ENCODE results near the gene COX6A2. TPM values are rescaled to one million over a fixed set of nuclear protein-coding genes. Genes with fewer than 3 reads are reported as not detected.

Gene COX6A2
- total RNA-seq, 6 experiments from 2014 or later = not detected

DNA sequence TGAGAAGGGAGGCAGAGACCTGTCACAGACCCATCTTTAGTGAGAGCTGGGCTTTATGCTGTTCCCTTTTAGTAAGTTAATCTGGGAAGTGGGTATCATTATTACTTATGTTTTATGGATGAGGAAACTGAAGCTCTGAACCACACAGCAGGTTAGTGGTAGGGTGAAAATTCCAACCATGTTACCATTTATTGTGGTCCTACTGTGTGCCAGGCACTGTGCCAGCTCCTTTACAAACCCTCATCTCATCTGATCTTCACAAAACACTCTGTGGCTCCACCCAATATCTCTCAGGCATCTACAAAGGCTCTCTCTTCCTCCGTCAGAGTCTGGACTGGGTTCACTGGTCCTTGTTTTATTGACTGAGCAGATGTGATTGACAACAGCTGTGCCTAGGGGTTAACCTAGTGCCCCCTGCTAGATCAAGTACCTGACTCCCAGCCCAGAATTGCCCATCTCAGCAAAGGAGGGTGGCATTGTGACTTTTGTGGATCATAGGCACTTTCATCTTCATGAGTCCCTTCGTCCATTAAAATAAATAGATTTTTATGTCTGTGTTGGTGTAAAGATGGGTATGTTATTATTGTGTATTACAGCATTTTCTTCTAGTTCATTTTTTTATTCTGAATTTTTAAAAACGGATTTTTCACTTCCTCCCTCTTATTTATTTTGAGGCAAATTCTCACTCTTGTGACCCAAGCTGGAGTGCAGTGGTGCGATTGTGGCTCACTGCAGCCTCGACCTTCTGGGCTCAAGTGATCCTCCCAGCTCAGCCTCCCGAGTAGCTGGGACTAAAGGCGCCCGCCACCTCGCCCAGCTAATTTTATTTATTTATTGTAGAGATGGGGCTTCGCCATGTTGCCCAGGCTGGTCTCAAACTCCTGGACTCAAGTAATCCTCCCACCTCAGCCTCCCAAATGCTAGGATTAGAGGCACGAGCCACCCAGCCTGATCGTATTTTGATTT lies 46.9 kb upstream of the COX6A2 start:
- Mint-ChIP-seq H3K27ac (peak overlapping the region; percentile 94), H3K27me3 (ENCODE audit: insufficient read depth) (peaks cover 19% of the 10 kb centered on the region), H3K9me3 (peaks cover 11% of the 10 kb centered on the region; the same call in 1 of the 2 replicates), H3K4me3 (peak overlapping the region; percentile 76), H3K36me3 (ENCODE audit: low read depth) (peaks cover 42% of the 10 kb centered on the region), H3K4me1 (ENCODE audit: low read depth) (peaks cover 42% of the 10 kb centered on the region)
- TF ChIP-seq, protein P1, sequence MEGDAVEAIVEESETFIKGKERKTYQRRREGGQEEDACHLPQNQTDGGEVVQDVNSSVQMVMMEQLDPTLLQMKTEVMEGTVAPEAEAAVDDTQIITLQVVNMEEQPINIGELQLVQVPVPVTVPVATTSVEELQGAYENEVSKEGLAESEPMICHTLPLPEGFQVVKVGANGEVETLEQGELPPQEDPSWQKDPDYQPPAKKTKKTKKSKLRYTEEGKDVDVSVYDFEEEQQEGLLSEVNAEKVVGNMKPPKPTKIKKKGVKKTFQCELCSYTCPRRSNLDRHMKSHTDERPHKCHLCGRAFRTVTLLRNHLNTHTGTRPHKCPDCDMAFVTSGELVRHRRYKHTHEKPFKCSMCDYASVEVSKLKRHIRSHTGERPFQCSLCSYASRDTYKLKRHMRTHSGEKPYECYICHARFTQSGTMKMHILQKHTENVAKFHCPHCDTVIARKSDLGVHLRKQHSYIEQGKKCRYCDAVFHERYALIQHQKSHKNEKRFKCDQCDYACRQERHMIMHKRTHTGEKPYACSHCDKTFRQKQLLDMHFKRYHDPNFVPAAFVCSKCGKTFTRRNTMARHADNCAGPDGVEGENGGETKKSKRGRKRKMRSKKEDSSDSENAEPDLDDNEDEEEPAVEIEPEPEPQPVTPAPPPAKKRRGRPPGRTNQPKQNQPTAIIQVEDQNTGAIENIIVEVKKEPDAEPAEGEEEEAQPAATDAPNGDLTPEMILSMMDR (IDR thresholded peaks at IDR 0.05) = no peak
- DNase-seq = no peak

DNA sequence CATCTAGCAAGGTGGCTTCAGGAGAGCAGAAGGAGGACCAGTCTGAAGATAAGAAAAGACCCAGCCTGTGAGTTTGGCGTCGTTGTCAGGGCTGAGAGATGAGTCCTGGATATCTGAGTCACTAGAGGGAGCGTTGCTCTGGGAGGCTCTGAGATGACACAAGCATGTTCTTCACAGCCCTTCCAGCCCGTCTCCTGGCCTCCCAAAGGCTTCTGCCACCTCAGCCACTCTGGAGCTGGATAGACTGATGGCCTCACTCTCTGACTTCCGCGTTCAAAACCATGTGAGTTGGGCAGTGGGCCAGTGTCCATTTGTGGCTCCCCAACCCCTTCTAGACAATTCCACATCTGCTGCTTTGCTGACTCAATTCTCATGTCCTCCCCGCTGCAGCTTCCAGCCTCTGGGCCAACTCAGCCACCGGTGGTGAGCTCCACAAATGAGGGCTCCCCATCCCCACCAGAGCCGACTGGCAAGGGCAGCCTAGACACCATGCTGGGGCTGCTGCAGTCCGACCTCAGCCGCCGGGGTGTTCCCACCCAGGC lies 46.1 kb upstream of the COX6A2 start:
- Mint-ChIP-seq H3K36me3 (ENCODE audit: low read depth) (peaks cover 39% of the 10 kb centered on the region), H3K4me3 (peak overlapping the region; percentile 76), H3K27me3 (ENCODE audit: insufficient read depth) (peaks cover 16% of the 10 kb centered on the region), H3K4me1 (ENCODE audit: low read depth) (peaks cover 42% of the 10 kb centered on the region), H3K27ac (peak overlapping the region; percentile 94), H3K9me3 (peaks cover 11% of the 10 kb centered on the region; the same call in 1 of the 2 replicates)
- peak; percentile 97 for DNase-seq
- TF ChIP-seq, protein P1 (IDR thresholded peaks at IDR 0.05) = peak; percentile 19; the same call in 1 of the 2 replicates

DNA sequence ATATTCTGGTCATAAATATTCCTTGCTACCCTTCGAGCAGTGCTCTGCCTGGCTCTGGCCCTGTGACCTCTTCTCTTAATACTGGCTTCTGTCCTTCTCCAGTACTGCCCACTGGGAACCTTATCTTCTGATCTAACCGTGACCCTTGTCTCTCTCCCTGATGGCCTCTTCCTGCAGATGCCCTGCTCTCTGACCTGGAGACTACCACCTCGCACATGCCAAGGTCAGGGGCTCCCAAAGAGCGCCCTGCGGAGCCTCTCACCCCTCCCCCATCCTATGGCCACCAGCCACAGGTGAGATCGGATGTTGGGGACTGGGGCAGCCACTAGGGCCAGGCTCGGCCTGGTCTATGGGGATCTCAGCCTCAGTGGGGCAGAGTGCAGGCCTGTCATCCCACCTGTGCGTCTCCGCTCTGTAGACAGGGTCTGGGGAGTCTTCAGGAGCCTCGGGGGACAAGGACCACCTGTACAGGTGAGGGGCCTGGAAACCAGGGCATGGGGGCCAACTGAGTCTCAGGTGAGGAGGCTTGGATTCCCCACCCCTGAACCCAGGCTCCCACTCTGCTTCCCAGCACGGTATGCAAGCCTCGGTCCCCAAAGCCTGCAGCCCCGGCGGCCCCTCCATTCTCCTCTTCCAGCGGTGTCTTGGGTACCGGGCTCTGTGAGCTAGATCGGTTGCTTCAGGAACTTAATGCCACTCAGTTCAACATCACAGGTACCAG lies 45.3 kb upstream of the COX6A2 start:
- Mint-ChIP-seq H3K4me3 (peak overlapping the region; percentile 94), H3K27me3 (ENCODE audit: insufficient read depth) (peaks cover 15% of the 10 kb centered on the region), H3K9me3 (peaks cover 11% of the 10 kb centered on the region; the same call in 1 of the 2 replicates), H3K4me1 (ENCODE audit: low read depth) (peaks cover 42% of the 10 kb centered on the region), H3K36me3 (ENCODE audit: low read depth) (peaks cover 39% of the 10 kb centered on the region), H3K27ac (peak overlapping the region; percentile 94)
- no peak for DNase-seq
- TF ChIP-seq, protein P1 (IDR thresholded peaks at IDR 0.05) = no peak

GRCh38 chr16:31472709-31473203 lies 44.6 kb upstream of the COX6A2 start:
- peaks cover 34% of the 10 kb centered on the region for H3K36me3 Mint-ChIP-seq (ENCODE audit: low read depth)
- H3K27me3 Mint-ChIP-seq (ENCODE audit: insufficient read depth) = peaks cover 15% of the 10 kb centered on the region

More at GRCh38 chr16:31472709-31473203, 44.6 kb upstream of the COX6A2 start:
- Mint-ChIP-seq H3K9me3 (peaks cover 11% of the 10 kb centered on the region; the same call in 1 of the 2 replicates), H3K4me3 (peak overlapping the region; percentile 94), H3K4me1 (ENCODE audit: low read depth) (peaks cover 42% of the 10 kb centered on the region), H3K27ac (peak overlapping the region; percentile 94)
- TF ChIP-seq, protein P1 (IDR thresholded peaks at IDR 0.05) = peak; percentile 90
- peak; percentile 91 for DNase-seq
